KMS-11 (cell line): ENCODE results near the gene BBS4.

Experiments
- H2AFZ ChIP-seq: fragments of 200-600 bp; sonication (generic); 2 replicates; pipeline ENCODE4 v1.6.1; 2016; ENCODE audit warnings: antibody characterized with exemption, mixed run types, low read depth
- H3K27ac ChIP-seq: fragments of 200-600 bp; sonication (generic); 2 replicates; pipeline ENCODE4 v1.6.1; 2016; ENCODE audit warnings: mild to moderate bottlenecking, mixed run types
- H3K27me3 ChIP-seq: fragments of 200-600 bp; sonication (generic); 2 replicates; pipeline ENCODE4 v1.6.1; 2017; ENCODE audit warnings: mild to moderate bottlenecking, low read depth, mixed run types, moderate library complexity; ENCODE audit not compliant: insufficient read depth
- H3K36me3 ChIP-seq: fragments of 200-600 bp; sonication (generic); 2 replicates; pipeline ENCODE4 v1.6.1; 2017; ENCODE audit warnings: mild to moderate bottlenecking, mixed run types; ENCODE audit not compliant: insufficient read depth
- H3K4me1 ChIP-seq: fragments of 200-600 bp; sonication (generic); 2 replicates; pipeline ENCODE4 v1.6.1; 2016; ENCODE audit warnings: mild to moderate bottlenecking, low read depth, mixed run types; ENCODE audit not compliant: poor library complexity, severe bottlenecking
- H3K4me2 ChIP-seq: fragments of 200-600 bp; sonication (generic); 2 replicates; pipeline ENCODE4 v1.7.0; 2016; ENCODE audit warnings: mild to moderate bottlenecking, mixed run types
- H3K4me3 ChIP-seq: fragments of 200-600 bp; sonication (generic); IDR thresholded peaks from 2 replicates; pipeline ENCODE4 v1.6.1; 2017; ENCODE audit warnings: low read depth, low read length, mixed read lengths; ENCODE audit not compliant: insufficient read depth
- H3K79me2 ChIP-seq: fragments of 200-600 bp; sonication (generic); 2 replicates; pipeline ENCODE4 v1.6.1; 2016; ENCODE audit warnings: low read depth, mixed run types; ENCODE audit not compliant: insufficient read depth
- H3K9ac ChIP-seq: fragments of 200-600 bp; sonication (generic); 2 replicates; pipeline ENCODE4 v1.6.1; 2016; ENCODE audit warnings: mild to moderate bottlenecking, mixed run types
- H4K20me1 ChIP-seq: fragments of 200-600 bp; sonication (generic); 2 replicates; pipeline ENCODE4 v1.6.1; 2016; ENCODE audit warnings: mild to moderate bottlenecking, mixed run types; ENCODE audit not compliant: insufficient read depth
- TF ChIP-seq, protein P1 (sequence below): fragments of 200-600 bp; sonication (generic); conservative IDR thresholded peaks from 2 replicates; pipeline ENCODE4 v1.6.1; 2017; ENCODE audit warnings: low read depth, mild to moderate bottlenecking, antibody characterized with exemption, low read length, moderate library complexity, mixed read lengths

BBS4 gene

DNA sequence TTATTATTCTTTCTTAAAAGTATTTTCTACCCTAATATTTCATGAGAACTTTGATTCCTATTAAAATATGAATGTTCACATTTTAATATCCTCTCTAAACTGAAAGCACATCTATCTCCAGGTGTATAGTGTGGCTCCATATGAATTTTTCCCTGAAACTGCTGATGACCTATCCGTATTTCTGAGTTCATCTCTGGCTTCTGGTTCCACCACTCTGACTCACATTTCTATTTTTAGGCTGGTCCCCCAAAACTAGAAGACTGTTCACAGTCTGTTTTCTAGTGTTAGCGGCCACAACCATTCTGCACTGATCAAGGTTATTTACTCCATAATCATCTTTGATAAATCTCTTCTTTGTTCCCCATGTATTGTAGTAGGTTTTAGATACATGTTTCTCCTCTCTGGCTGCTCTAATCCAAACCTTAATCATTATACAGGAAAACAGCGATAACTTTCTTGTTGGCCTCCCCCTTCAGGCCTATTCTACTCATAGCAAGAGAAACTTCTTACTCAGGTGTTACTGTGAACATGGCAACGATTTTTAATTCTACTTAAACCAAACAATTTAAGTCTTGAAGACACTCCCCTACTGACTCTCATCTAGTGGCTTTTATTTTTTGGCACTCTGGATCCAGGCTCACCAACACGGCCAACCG is 84.8 kb downstream of the BBS4 start:
- Histone ChIP-seq H3K9ac (no peak overlapping the region), H3K27me3 (no peaks in the 10 kb centered on the region), H3K79me2 (peaks cover 55% of the 10 kb centered on the region), H3K4me1 (peaks cover 6% of the 10 kb centered on the region), H3K4me2 (no peak overlapping the region), H3K4me3 (no peak overlapping the region), H4K20me1 (no peaks in the 10 kb centered on the region), H3K27ac (no peak overlapping the region), H3K36me3 (peaks cover 25% of the 10 kb centered on the region; the same call in 1 of the 2 replicates), H2AFZ (no peak overlapping the region)
- TF ChIP-seq, protein P1, sequence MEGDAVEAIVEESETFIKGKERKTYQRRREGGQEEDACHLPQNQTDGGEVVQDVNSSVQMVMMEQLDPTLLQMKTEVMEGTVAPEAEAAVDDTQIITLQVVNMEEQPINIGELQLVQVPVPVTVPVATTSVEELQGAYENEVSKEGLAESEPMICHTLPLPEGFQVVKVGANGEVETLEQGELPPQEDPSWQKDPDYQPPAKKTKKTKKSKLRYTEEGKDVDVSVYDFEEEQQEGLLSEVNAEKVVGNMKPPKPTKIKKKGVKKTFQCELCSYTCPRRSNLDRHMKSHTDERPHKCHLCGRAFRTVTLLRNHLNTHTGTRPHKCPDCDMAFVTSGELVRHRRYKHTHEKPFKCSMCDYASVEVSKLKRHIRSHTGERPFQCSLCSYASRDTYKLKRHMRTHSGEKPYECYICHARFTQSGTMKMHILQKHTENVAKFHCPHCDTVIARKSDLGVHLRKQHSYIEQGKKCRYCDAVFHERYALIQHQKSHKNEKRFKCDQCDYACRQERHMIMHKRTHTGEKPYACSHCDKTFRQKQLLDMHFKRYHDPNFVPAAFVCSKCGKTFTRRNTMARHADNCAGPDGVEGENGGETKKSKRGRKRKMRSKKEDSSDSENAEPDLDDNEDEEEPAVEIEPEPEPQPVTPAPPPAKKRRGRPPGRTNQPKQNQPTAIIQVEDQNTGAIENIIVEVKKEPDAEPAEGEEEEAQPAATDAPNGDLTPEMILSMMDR = peak; percentile 41

DNA sequence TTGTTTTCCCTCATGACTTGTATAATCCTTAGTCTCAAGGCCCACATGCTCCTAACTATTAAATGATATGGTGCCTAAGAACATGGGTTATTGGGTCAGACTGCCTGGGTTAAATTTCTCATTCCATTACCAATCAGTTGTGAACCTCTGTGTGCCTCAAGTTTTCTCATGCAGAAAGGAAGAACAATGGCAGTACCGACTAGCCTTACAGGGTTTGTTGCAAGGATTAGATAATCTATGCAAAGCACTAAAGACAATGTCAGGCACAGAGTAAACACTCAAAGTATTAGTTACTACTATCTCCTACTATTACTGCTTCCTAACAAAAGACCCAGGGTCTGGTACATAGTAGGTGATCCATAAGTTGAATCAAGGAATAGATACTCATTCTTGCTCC is 85.3 kb downstream of the BBS4 start:
- peaks cover 25% of the 10 kb centered on the region; the same call in 1 of the 2 replicates for H3K36me3 ChIP-seq
- no peak overlapping the region for H2AFZ ChIP-seq
- no peaks in the 10 kb centered on the region for H3K27me3 ChIP-seq
- no peak overlapping the region for H3K4me3 ChIP-seq
- H3K27ac ChIP-seq = no peak overlapping the region
- no peak overlapping the region for H3K9ac ChIP-seq
- H3K4me2 ChIP-seq = no peak overlapping the region
- peaks cover 6% of the 10 kb centered on the region for H3K4me1 ChIP-seq
- no peaks in the 10 kb centered on the region for H4K20me1 ChIP-seq
- peaks cover 57% of the 10 kb centered on the region for H3K79me2 ChIP-seq
- TF ChIP-seq, protein P1 = peak; percentile 23; the same call in 1 of the 2 replicates

DNA sequence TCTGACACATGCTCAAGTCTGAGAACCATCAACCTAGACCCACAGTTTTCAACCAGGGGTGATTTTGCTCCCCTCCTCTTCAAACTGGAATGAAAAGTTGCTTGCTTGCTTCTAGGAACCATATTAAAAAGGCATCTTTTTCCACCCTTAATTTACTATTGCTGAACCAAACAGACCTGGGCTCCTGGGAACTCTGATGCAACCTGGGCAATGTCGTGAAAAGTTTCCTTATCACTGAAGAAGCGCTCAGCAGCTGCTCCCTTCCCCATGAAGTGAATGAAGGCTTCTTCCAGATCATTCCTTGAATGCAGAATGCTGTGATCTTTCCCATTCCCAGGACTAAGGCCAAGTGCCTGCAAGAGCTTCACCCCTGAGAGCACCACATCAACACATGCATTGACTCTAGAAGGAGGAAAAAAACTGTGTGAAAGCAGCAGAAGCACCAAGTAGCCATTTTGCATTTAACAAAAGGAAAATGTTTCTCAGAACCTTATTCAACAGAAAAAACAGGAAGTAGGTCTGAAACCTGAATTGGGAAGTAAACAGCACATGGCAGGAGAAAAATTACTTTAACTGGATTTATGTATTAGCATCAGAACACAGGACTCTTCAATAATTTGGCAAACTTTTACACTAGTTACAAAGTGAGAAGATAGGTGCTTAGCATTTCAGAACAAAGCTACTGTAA is 88.8 kb downstream of the BBS4 start:
- H2AFZ ChIP-seq = no peak overlapping the region
- TF ChIP-seq, protein P1 = no peak
- H3K4me2 ChIP-seq = no peak overlapping the region
- no peak overlapping the region for H3K4me3 ChIP-seq
- peaks cover 60% of the 10 kb centered on the region for H3K79me2 ChIP-seq
- no peak overlapping the region for H3K9ac ChIP-seq
- H3K27me3 ChIP-seq = no peaks in the 10 kb centered on the region
- H3K36me3 ChIP-seq = peaks cover 4% of the 10 kb centered on the region; the same call in 1 of the 2 replicates
- H3K4me1 ChIP-seq = peaks cover 15% of the 10 kb centered on the region
- peaks cover 5% of the 10 kb centered on the region; the same call in 1 of the 2 replicates for H4K20me1 ChIP-seq
- H3K27ac ChIP-seq = no peak overlapping the region

DNA sequence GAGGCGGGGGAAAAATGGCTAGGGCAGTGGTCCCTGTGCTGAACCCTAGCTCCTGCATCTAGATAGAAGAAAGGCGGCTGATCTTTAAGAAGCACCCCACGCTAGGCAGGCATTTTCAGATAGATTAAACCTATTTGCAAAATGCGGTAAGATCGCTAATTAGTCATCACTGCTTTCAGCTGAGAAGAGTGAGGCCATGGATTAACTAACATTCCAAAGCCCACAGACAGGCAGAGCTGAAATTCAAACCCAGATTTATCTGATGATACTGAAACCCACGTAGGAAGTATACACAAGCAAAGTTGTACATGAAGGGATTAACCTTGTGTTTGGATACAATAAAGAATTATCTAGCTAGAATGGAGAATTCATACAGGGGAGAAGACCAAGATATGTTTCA is 92.8 kb downstream of the BBS4 start:
- TF ChIP-seq, protein P1 = no peak
- Histone ChIP-seq H3K4me3 (no peak overlapping the region), H3K79me2 (peaks cover 95% of the 10 kb centered on the region), H3K9ac (no peak overlapping the region), H3K27me3 (no peaks in the 10 kb centered on the region), H3K4me1 (peaks cover 34% of the 10 kb centered on the region), H3K27ac (no peak overlapping the region), H3K4me2 (no peak overlapping the region), H2AFZ (no peak overlapping the region), H3K36me3 (no peaks in the 10 kb centered on the region), H4K20me1 (peaks cover 8% of the 10 kb centered on the region; the same call in 1 of the 2 replicates)
